Trophoblast cell (in vitro differentiated cells and primary cell): ENCODE measurements around the gene TBCD.

Experiments
- DNase-seq, 2 donors: peaks; one replicate each; pipeline ENCODE4 v3.0.0-alpha.2; 2016
- H2AFZ ChIP-seq: 2 replicates; pipeline ENCODE4 v1.6.1; 2013; ENCODE audit warnings: low read length, moderate library complexity, mild to moderate bottlenecking; ENCODE audit not compliant: insufficient read depth, poor library complexity
- H2AK5ac ChIP-seq: 2 replicates; pipeline ENCODE4 v1.6.1; 2013; ENCODE audit warnings: mild to moderate bottlenecking, low read length
- H2BK120ac ChIP-seq: 2 replicates; pipeline ENCODE4 v1.6.1; 2013; ENCODE audit warnings: low read length, mild to moderate bottlenecking, moderate library complexity; ENCODE audit not compliant: insufficient read depth, poor library complexity
- H2BK12ac ChIP-seq: 2 replicates; pipeline ENCODE4 v1.6.1; 2013; ENCODE audit warnings: mild to moderate bottlenecking, low read length, moderate library complexity
- H2BK5ac ChIP-seq: 2 replicates; pipeline ENCODE4 v1.6.1; 2013; ENCODE audit warnings: low read length, low read depth, moderate library complexity, mild to moderate bottlenecking; ENCODE audit not compliant: poor library complexity
- H3K14ac ChIP-seq: 2 replicates; pipeline ENCODE4 v1.6.1; 2013; ENCODE audit warnings: mild to moderate bottlenecking, low read length
- H3K18ac ChIP-seq: 2 replicates; pipeline ENCODE4 v1.6.1; 2013; ENCODE audit warnings: mild to moderate bottlenecking, low read length
- H3K23ac ChIP-seq: 2 replicates; pipeline ENCODE4 v1.6.1; 2013; ENCODE audit warnings: low read length
- H3K27ac ChIP-seq: 2 replicates; pipeline ENCODE4 v1.5.1; 2013; ENCODE audit warnings: low read depth, mild to moderate bottlenecking, inconsistent platforms, low read length, moderate library complexity
- H3K27me3 ChIP-seq: 2 replicates; pipeline ENCODE4 v1.6.1; 2013; ENCODE audit warnings: inconsistent platforms, mild to moderate bottlenecking, low read length, moderate library complexity; ENCODE audit not compliant: insufficient read depth
- H3K36me3 ChIP-seq, 2 experiments: 1 replicate in 1 of 2; 2 replicates in 1 of 2; pipeline ENCODE4 v1.6.1; 2013; ENCODE audit warnings: low read length in 2 of 2, mild to moderate bottlenecking in 2 of 2, moderate library complexity in 1 of 2; ENCODE audit not compliant: insufficient read depth in 2 of 2, control insufficient read depth in 1 of 2
- H3K4ac ChIP-seq: 2 replicates; pipeline ENCODE4 v1.6.1; 2013; ENCODE audit warnings: low read depth, mild to moderate bottlenecking, low read length, moderate library complexity
- H3K4me1 ChIP-seq, 2 experiments: 1 replicate in 1 of 2; 2 replicates in 1 of 2; pipeline ENCODE4 v1.6.1; 2013; ENCODE audit warnings: low read length in 2 of 2, mild to moderate bottlenecking in 2 of 2, moderate library complexity in 1 of 2; ENCODE audit not compliant: insufficient read depth in 2 of 2, control insufficient read depth in 1 of 2
- H3K4me2 ChIP-seq: 2 replicates; pipeline ENCODE4 v1.6.1; 2013; ENCODE audit warnings: inconsistent platforms, mild to moderate bottlenecking, low read length, moderate library complexity
- H3K4me3 ChIP-seq: 2 replicates; pipeline ENCODE4 v1.5.1; 2013; ENCODE audit warnings: mild to moderate bottlenecking, low read depth, low read length, inconsistent platforms
- H3K79me1 ChIP-seq: one replicate; pipeline ENCODE4 v1.6.1; 2013; ENCODE audit warnings: low read length
- H3K79me2 ChIP-seq: 2 replicates; pipeline ENCODE4 v1.6.1; 2013; ENCODE audit warnings: low read length, mild to moderate bottlenecking; ENCODE audit not compliant: control insufficient read depth, insufficient read depth, poor library complexity
- H3K9ac ChIP-seq: 2 replicates; pipeline ENCODE4 v1.6.1; 2013; ENCODE audit warnings: mild to moderate bottlenecking, low read length
- H3K9me3 ChIP-seq: 2 replicates; pipeline ENCODE4 v1.6.1; 2013; ENCODE audit warnings: low read depth, mild to moderate bottlenecking, control low read depth, inconsistent platforms, low read length; ENCODE audit not compliant: insufficient read depth
- H4K12ac ChIP-seq: 2 replicates; pipeline ENCODE4 v1.6.1; 2013; ENCODE audit warnings: low read depth, mild to moderate bottlenecking, low read length, moderate library complexity
- H4K8ac ChIP-seq: 2 replicates; pipeline ENCODE4 v1.6.1; 2013; ENCODE audit warnings: low read depth, mild to moderate bottlenecking, low read length, moderate library complexity
- H4K91ac ChIP-seq: one replicate; pipeline ENCODE4 v1.6.1; 2013; ENCODE audit warnings: low read depth, mild to moderate bottlenecking, low read length, moderate library complexity
- WGBS: extraction: QIAGEN DNeasy Blood & Tissue Kit; methylation state at CpG from one replicate; pipeline ENCODE4 v1.1.7; 2013; ENCODE audit warnings: missing lambda C conversion rate; ENCODE audit not compliant: insufficient read length, insufficient coverage; ENCODE audit errors: extremely low coverage; 5-methylcytosine and 5-hydroxymethylcytosine counted together

Gene TBCD

DNA sequence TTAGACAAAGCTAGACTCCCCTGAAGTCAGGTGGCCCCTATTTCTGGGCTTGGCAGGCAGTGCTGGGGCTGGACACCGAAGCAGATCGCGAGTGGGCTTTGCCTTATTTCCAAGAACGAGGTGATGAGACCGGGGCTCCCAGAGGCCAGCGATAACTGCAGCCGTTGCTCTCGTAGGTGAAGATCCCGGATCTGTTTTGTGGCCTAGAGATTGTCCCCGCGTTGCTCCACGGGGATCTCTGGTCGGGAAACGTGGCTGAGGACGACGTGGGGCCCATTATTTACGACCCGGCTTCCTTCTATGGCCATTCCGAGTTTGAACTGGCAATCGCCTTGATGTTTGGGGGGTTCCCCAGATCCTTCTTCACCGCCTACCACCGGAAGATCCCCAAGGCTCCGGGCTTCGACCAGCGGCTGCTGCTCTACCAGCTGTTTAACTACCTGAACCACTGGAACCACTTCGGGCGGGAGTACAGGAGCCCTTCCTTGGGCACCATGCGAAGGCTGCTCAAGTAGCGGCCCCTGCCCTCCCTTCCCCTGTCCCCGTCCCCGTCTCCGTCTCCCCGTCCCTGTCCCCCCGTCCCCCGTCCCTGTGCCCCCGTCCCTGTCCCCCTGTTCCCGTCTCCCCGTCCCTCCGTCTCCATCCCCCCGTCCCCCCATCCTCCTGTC lies 1.5 kb upstream of the TBCD start:
- H2AFZ ChIP-seq, result no peak overlapping the region
- no peak overlapping the region for H4K8ac ChIP-seq
- no peak overlapping the region for H3K27ac ChIP-seq
- DNase-seq, result no peak
- H2BK12ac ChIP-seq, result no peak overlapping the region
- no peak overlapping the region for H2AK5ac ChIP-seq
- H3K9me3 ChIP-seq, result peaks cover 6% of the 10 kb centered on the region
- no peak overlapping the region for H3K4me3 ChIP-seq
- H3K4me1 ChIP-seq, result peaks cover 2 to 9% of the 10 kb centered on the region in 2 experiments
- no peak overlapping the region for H3K18ac ChIP-seq
- no peak overlapping the region for H4K91ac ChIP-seq
- no peak overlapping the region for H4K12ac ChIP-seq
- H3K4ac ChIP-seq, result no peak overlapping the region
- no peak overlapping the region for H3K14ac ChIP-seq
- no peak overlapping the region for H3K9ac ChIP-seq
- H3K79me2 ChIP-seq, result peaks cover 4% of the 10 kb centered on the region
- no peak overlapping the region for H3K4me2 ChIP-seq
- no peaks in the 10 kb centered on the region for H3K36me3 ChIP-seq
- no CpG with 5 or more reads among the region's 40 CpGs for WGBS
- H3K27me3 ChIP-seq, result peaks cover 8% of the 10 kb centered on the region
- H2BK120ac ChIP-seq, result no peak overlapping the region
- peaks cover 4% of the 10 kb centered on the region for H3K79me1 ChIP-seq
- no peak overlapping the region for H2BK5ac ChIP-seq
- no peak overlapping the region for H3K23ac ChIP-seq

DNA sequence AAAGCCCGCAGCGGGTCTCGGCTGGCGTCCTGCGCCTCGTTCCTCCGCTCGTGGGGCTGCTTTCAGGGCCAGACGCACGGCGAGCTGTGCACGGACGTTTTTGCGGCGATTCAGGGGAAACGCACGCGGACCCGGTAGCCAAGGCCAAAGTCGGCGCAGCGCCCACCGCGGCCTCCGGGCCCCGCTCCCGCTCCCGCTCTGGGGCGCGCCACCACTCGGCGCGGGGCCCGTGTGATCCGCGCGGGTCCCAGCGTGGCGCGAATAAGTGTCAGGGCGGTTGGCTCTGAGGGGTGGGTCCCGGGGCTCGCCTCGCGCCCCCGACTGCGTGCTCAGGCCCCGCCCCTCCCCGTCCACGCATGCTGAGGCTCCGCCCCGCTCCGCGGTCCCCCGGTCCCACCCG lies 694 bp upstream of the TBCD start:
- no peaks in the 10 kb centered on the region for H3K36me3 ChIP-seq
- H3K14ac ChIP-seq, result peak overlapping the region; percentile 68
- H3K9ac ChIP-seq, result peak overlapping the region; percentile 68
- H3K18ac ChIP-seq, result no peak overlapping the region
- H3K4me3 ChIP-seq, result peak overlapping the region; percentile 75
- no peak overlapping the region for H4K91ac ChIP-seq
- peaks cover 4% of the 10 kb centered on the region for H3K79me2 ChIP-seq
- H2BK12ac ChIP-seq, result no peak overlapping the region
- H2AFZ ChIP-seq, result peak overlapping the region; percentile 79
- peak overlapping the region; percentile 65 for H4K8ac ChIP-seq
- H4K12ac ChIP-seq, result peak overlapping the region; percentile 85
- no peak overlapping the region for H2BK120ac ChIP-seq
- no peak overlapping the region for H3K27ac ChIP-seq
- peaks cover 4% of the 10 kb centered on the region for H3K79me1 ChIP-seq
- peaks cover 8% of the 10 kb centered on the region for H3K27me3 ChIP-seq
- peak overlapping the region; percentile 97 for H3K4me2 ChIP-seq
- no peak overlapping the region for H3K23ac ChIP-seq
- H2BK5ac ChIP-seq, result no peak overlapping the region
- H3K9me3 ChIP-seq, result peaks cover 6% of the 10 kb centered on the region
- no peak overlapping the region for H3K4ac ChIP-seq
- H2AK5ac ChIP-seq, result no peak overlapping the region
- no CpG with 5 or more reads among the region's 56 CpGs for WGBS
- DNase-seq, result peak in 1 of 2 donors; percentile 45
- H3K4me1 ChIP-seq, result peaks cover 2 to 9% of the 10 kb centered on the region in 2 experiments

DNA sequence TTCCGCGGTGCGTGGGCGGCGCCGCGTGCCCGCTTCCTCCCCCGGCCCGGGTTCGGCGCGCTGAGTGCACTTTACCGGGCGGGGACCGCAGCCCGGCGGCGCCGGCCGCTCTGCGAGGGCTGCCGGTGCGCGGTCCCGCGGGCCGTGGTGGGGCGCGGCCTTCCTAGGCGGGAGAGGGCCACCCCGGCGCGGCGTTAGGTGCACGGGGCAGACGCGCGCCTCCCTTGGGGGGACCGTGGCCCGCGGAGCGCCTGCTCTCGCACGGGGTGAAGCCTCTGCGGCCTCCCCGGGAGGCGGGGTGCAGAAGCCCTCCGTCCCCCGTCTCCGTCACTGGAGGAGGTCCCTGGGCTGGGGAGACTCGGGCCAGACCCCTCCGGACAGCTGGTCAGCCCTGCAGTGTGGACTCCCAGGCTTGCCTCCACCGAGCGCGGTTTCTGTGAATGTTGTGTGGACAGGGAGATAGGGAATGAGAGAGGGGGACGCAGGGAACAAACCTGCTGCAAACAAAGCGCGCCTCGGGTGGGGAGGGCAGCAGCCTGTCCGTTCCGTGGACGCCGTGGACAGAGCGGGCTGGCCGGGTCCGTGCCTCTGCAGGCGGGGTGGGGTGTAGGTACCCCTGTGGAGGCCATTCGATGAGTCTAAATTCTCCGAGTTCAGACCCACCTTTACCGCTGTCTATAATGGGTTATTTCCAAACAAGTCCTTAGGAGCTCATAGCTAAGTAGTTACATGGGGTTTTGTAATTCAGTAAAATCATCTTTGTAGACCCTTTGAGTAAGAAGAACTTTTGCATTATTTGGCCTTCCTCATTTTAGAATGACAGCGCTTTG lies 721 bp downstream of the TBCD start:
- H3K4me1 ChIP-seq, result peaks cover 2 to 9% of the 10 kb centered on the region in 2 experiments
- H4K8ac ChIP-seq, result no peak overlapping the region
- no peak for DNase-seq
- peaks cover 0 to 4% of the 10 kb centered on the region in 2 experiments for H3K36me3 ChIP-seq
- H2AK5ac ChIP-seq, result no peak overlapping the region
- peak overlapping the region; percentile 89 for H3K4me3 ChIP-seq
- H3K23ac ChIP-seq, result no peak overlapping the region
- H3K79me1 ChIP-seq, result peaks cover 4% of the 10 kb centered on the region
- H3K4ac ChIP-seq, result no peak overlapping the region
- H3K18ac ChIP-seq, result no peak overlapping the region
- H4K91ac ChIP-seq, result peak overlapping the region; percentile 57
- H2AFZ ChIP-seq, result peak overlapping the region; percentile 89
- H3K79me2 ChIP-seq, result peaks cover 4% of the 10 kb centered on the region
- no peak overlapping the region for H2BK120ac ChIP-seq
- H2BK5ac ChIP-seq, result no peak overlapping the region
- peak overlapping the region; percentile 97 for H3K4me2 ChIP-seq
- peaks cover 8% of the 10 kb centered on the region for H3K27me3 ChIP-seq
- peak overlapping the region; percentile 11 for H3K14ac ChIP-seq
- peak overlapping the region; percentile 62 for H3K9ac ChIP-seq
- no CpG with 5 or more reads among the region's 72 CpGs for WGBS
- no peak overlapping the region for H2BK12ac ChIP-seq
- no peak overlapping the region for H4K12ac ChIP-seq
- peaks cover 6% of the 10 kb centered on the region for H3K9me3 ChIP-seq
- no peak overlapping the region for H3K27ac ChIP-seq

DNA sequence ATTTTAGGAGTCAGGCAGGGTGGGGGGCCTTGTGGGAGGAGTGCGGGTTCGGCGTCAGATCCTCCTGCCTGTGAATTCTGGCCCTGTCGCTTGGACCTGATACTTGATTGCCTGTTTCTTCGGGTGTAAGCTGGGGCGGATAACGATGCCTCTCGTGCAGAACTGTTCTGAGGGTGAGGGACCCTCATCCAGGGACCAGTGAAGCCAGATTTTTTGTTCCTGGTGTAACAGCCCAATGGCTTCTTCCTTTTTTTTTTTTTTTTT lies 1.3 kb downstream of the TBCD start:
- Histone ChIP-seq H3K4me2 (peak overlapping the region; percentile 97), H2BK5ac (no peak overlapping the region), H3K27me3 (peaks cover 8% of the 10 kb centered on the region), H3K4me3 (no peak overlapping the region), H3K4ac (no peak overlapping the region), H2AK5ac (no peak overlapping the region), H3K4me1 (peaks cover 2 to 9% of the 10 kb centered on the region in 2 experiments), H3K36me3 (peaks cover 0 to 4% of the 10 kb centered on the region in 2 experiments), H3K14ac (no peak overlapping the region), H4K8ac (no peak overlapping the region), H4K91ac (no peak overlapping the region), H2BK120ac (no peak overlapping the region), H3K27ac (no peak overlapping the region), H3K9ac (no peak overlapping the region), H2AFZ (no peak overlapping the region), H2BK12ac (no peak overlapping the region), H4K12ac (no peak overlapping the region), H3K79me1 (peaks cover 4% of the 10 kb centered on the region), H3K18ac (no peak overlapping the region), H3K9me3 (peaks cover 6% of the 10 kb centered on the region), H3K23ac (no peak overlapping the region), H3K79me2 (peaks cover 4% of the 10 kb centered on the region)
- DNase-seq, result no peak
- WGBS, result no CpG with 5 or more reads among the region's 8 CpGs
